Measurements from ENCODE around the gene BCAR3.

The BCAR3 gene

GRCh38 chr1:93638307-93638847 is 43.3 kb downstream of the BCAR3 start:
- in situ Hi-C loops (cut with MboI; ENCODE audit: low pct_unique_long_range_greater_than_20kb, low sequenced_read_pairs, unreplicated experiment): no loop called here
- no peak for TF ChIP-seq CTCF (IDR thresholded peaks at IDR 0.05; ENCODE audit: extremely low read depth, insufficient read depth, missing control alignments)
- no peak for DNase-seq (ENCODE audit: low spot score)

- TF ChIP-seq CTCF (IDR thresholded peaks at IDR 0.05; ENCODE audit: extremely low read depth, insufficient read depth, missing control alignments): no peak
- in situ Hi-C loops (cut with MboI; ENCODE audit: low pct_unique_long_range_greater_than_20kb, low sequenced_read_pairs, unreplicated experiment): no loop called here
- DNase-seq (ENCODE audit: low spot score): no peak
Measured at GRCh38 chr1:93636712-93637111, 44.9 kb downstream of the BCAR3 start.

GRCh38 chr1:93635614-93636543 is 45.8 kb downstream of the BCAR3 start:
- no peak for TF ChIP-seq CTCF (IDR thresholded peaks at IDR 0.05; ENCODE audit: extremely low read depth, insufficient read depth, missing control alignments)
- DNase-seq (ENCODE audit: low spot score): no peak
- in situ Hi-C loops (cut with MboI; ENCODE audit: low pct_unique_long_range_greater_than_20kb, low sequenced_read_pairs, unreplicated experiment): no loop called here

DNA sequence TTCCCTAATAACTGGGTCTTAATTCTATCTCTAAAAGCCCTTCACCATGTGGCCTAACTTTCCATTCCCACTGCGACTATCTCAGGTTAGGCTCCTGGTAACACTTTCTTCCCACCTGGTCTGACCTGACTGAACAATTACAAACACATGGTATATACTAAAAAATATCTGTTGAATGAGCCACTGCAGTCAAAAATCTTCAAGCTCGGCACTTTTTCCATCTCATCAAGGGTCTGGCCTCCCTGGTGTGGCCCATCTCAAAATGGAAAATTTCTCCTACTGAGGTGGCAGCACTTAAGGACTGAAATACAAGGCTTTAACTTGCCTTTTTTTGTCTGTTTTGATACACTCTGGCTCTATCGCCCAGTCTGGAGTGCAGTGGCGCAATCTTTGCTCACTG is 48.3 kb downstream of the BCAR3 start:
- no peak for DNase-seq (ENCODE audit: low spot score)
- TF ChIP-seq CTCF (IDR thresholded peaks at IDR 0.05; ENCODE audit: extremely low read depth, insufficient read depth, missing control alignments): no peak
- in situ Hi-C loops (cut with MboI; ENCODE audit: low pct_unique_long_range_greater_than_20kb, low sequenced_read_pairs, unreplicated experiment): no loop called here

- peak; percentile 24 for DNase-seq (ENCODE audit: low spot score)
- in situ Hi-C loops (cut with MboI; ENCODE audit: low pct_unique_long_range_greater_than_20kb, low sequenced_read_pairs, unreplicated experiment): no loop called here
- TF ChIP-seq CTCF (IDR thresholded peaks at IDR 0.05; ENCODE audit: extremely low read depth, insufficient read depth, missing control alignments): peak; percentile 53
Measured at GRCh38 chr1:93631626-93632365, 49.8 kb downstream of the BCAR3 start.

- DNase-seq (ENCODE audit: low spot score): no peak
- no peak for TF ChIP-seq CTCF (IDR thresholded peaks at IDR 0.05; ENCODE audit: extremely low read depth, insufficient read depth, missing control alignments)
- in situ Hi-C loops (cut with MboI; ENCODE audit: low pct_unique_long_range_greater_than_20kb, low sequenced_read_pairs, unreplicated experiment): no loop called here
Measured at GRCh38 chr1:93630168-93630567, 51.5 kb downstream of the BCAR3 start.
